ENCODE results near the gene GPD1. TPM values are rescaled to one million over a fixed set of nuclear protein-coding genes. Genes with fewer than 3 reads are reported as not detected.

GPD1 gene
- total RNA-seq, 3 donors from 2014 or later, result 235 to 4,731 (median 280) TPM

GRCh38 chr12:50061171-50061570, 42.6 kb upstream of the GPD1 start:
- H3K36me3 ChIP-seq, result no peaks in the 10 kb centered on the region
- H3K27ac ChIP-seq, result no peak overlapping the region
- H3K9me3 ChIP-seq, result no peaks in the 10 kb centered on the region
- DNase-seq (ENCODE audit: low spot score in 2 of 2), result no peak
- intact Hi-C loops (cut with DNase I; ENCODE audit: low total_unique reads), result no loop called here
- H3K4me1 ChIP-seq, result peaks cover 6 to 7% of the 10 kb centered on the region in 2 donors
- peaks cover 0 to 4% of the 10 kb centered on the region in 2 donors for H3K27me3 ChIP-seq
- TF ChIP-seq CTCF (IDR thresholded peaks at IDR 0.05) (no peak), POLR2AphosphoS5 (IDR thresholded peaks at IDR 0.05) (no peak), POLR2A (IDR thresholded peaks at IDR 0.05) (no peak)
- H3K4me3 ChIP-seq, result no peak overlapping the region

- no peaks in the 10 kb centered on the region for H3K36me3 ChIP-seq
- TF ChIP-seq POLR2AphosphoS5 (IDR thresholded peaks at IDR 0.05) (no peak), CTCF (IDR thresholded peaks at IDR 0.05) (no peak), POLR2A (IDR thresholded peaks at IDR 0.05) (no peak)
- DNase-seq (ENCODE audit: low spot score in 2 of 2), result no peak
- no peaks in the 10 kb centered on the region for H3K27me3 ChIP-seq
- H3K4me3 ChIP-seq, result no peak overlapping the region
- peaks cover 0 to 6% of the 10 kb centered on the region in 2 donors for H3K4me1 ChIP-seq
- no peaks in the 10 kb centered on the region for H3K9me3 ChIP-seq
- intact Hi-C loops (cut with DNase I; ENCODE audit: low total_unique reads), result no loop called here
- H3K27ac ChIP-seq, result no peak overlapping the region
Observed at GRCh38 chr12:50061946-50062686, 41.7 kb upstream of the GPD1 start.

GRCh38 chr12:50062728-50063460, 40.9 kb upstream of the GPD1 start:
- no peak for TF ChIP-seq POLR2AphosphoS5 (IDR thresholded peaks at IDR 0.05)
- no peak for TF ChIP-seq POLR2A (IDR thresholded peaks at IDR 0.05)
- TF ChIP-seq CTCF (IDR thresholded peaks at IDR 0.05), result no peak
- intact Hi-C loops (cut with DNase I; ENCODE audit: low total_unique reads), result no loop called here

GRCh38 chr12:50065726-50066310, 38.0 kb upstream of the GPD1 start:
- H3K27ac ChIP-seq, result no peak overlapping the region
- H3K9me3 ChIP-seq, result no peaks in the 10 kb centered on the region
- intact Hi-C loops (cut with DNase I; ENCODE audit: low total_unique reads), result no loop called here
- no peak for DNase-seq (ENCODE audit: low spot score in 2 of 2)
- H3K4me3 ChIP-seq, result no peak overlapping the region
- no peaks in the 10 kb centered on the region for H3K27me3 ChIP-seq
- H3K4me1 ChIP-seq, result no peaks in the 10 kb centered on the region
- TF ChIP-seq POLR2A (IDR thresholded peaks at IDR 0.05) (no peak), CTCF (IDR thresholded peaks at IDR 0.05) (no peak), POLR2AphosphoS5 (IDR thresholded peaks at IDR 0.05) (no peak)
- H3K36me3 ChIP-seq, result no peaks in the 10 kb centered on the region

More at GRCh38 chr12:50062728-50063460, 40.9 kb upstream of the GPD1 start:
- no peaks in the 10 kb centered on the region for H3K27me3 ChIP-seq
- peaks cover 0 to 3% of the 10 kb centered on the region in 2 donors for H3K4me1 ChIP-seq
- no peak overlapping the region for H3K4me3 ChIP-seq
- H3K36me3 ChIP-seq, result no peaks in the 10 kb centered on the region
- no peak overlapping the region for H3K27ac ChIP-seq
- no peaks in the 10 kb centered on the region for H3K9me3 ChIP-seq
- DNase-seq (ENCODE audit: low spot score in 2 of 2), result no peak

GRCh38 chr12:50066402-50066801, 37.4 kb upstream of the GPD1 start:
- DNase-seq (ENCODE audit: low spot score in 2 of 2), result no peak
- Histone ChIP-seq H3K27ac (no peak overlapping the region), H3K27me3 (no peaks in the 10 kb centered on the region), H3K9me3 (no peaks in the 10 kb centered on the region), H3K4me1 (no peaks in the 10 kb centered on the region), H3K36me3 (no peaks in the 10 kb centered on the region), H3K4me3 (no peak overlapping the region)
- intact Hi-C loops (cut with DNase I; ENCODE audit: low total_unique reads), result no loop called here
- TF ChIP-seq POLR2AphosphoS5 (IDR thresholded peaks at IDR 0.05), result no peak
- no peak for TF ChIP-seq POLR2A (IDR thresholded peaks at IDR 0.05)
- no peak for TF ChIP-seq CTCF (IDR thresholded peaks at IDR 0.05)
